IPS DF 4.7 (cell line): ENCODE results near the gene KCNJ3.

ENCODE experiments used
- DNase-seq: peaks from one replicate; pipeline ENCODE4 v3.0.0-alpha.2; 2013; ENCODE audit warnings: low spot score; ENCODE audit errors: extremely low read depth

The KCNJ3 gene

GRCh38 chr2:154698296-154698720, at the start of gene KCNJ3:
Gene KCNJ3, plus strand, starts transcription at chr2:154698695. Its CDS starts 81 bp downstream, at chr2:154698776.
- DNase-seq, result no peak

GRCh38 chr2:154655499-154655898, 43.0 kb upstream of the KCNJ3 start:
- no peak for DNase-seq

- DNase-seq, result no peak
Observed at GRCh38 chr2:154658854-154659253, 39.6 kb upstream of the KCNJ3 start.

- DNase-seq, result no peak
Observed at GRCh38 chr2:154664248-154664647, 34.2 kb upstream of the KCNJ3 start.

- no peak for DNase-seq
Observed at GRCh38 chr2:154670083-154670482, 28.4 kb upstream of the KCNJ3 start.

GRCh38 chr2:154673694-154674093, 24.8 kb upstream of the KCNJ3 start:
- DNase-seq, result no peak

GRCh38 chr2:154677401-154677800, 21.1 kb upstream of the KCNJ3 start:
- no peak for DNase-seq

- no peak for DNase-seq
Observed at GRCh38 chr2:154681741-154682140, 16.8 kb upstream of the KCNJ3 start.

- no peak for DNase-seq
Observed at GRCh38 chr2:154686162-154686561, 12.3 kb upstream of the KCNJ3 start.

- DNase-seq, result no peak
Observed at GRCh38 chr2:154688373-154688772, 10.1 kb upstream of the KCNJ3 start.

GRCh38 chr2:154689158-154689557, 9.3 kb upstream of the KCNJ3 start:
- no peak for DNase-seq

GRCh38 chr2:154692927-154693326, 5.6 kb upstream of the KCNJ3 start:
- DNase-seq, result no peak

- no peak for DNase-seq
Observed at GRCh38 chr2:154693741-154694340, 4.7 kb upstream of the KCNJ3 start.

- DNase-seq, result no peak
Observed at GRCh38 chr2:154694881-154695280, 3.6 kb upstream of the KCNJ3 start.

- DNase-seq, result no peak
Observed at GRCh38 chr2:154696369-154696768, 2.1 kb upstream of the KCNJ3 start.

GRCh38 chr2:154696810-154697417, 1.6 kb upstream of the KCNJ3 start:
- no peak for DNase-seq

GRCh38 chr2:154697418-154698252, 860 bp upstream of the KCNJ3 start:
- no peak for DNase-seq

GRCh38 chr2:154698721-154699574, 453 bp downstream of the KCNJ3 start:
- DNase-seq, result no peak

- DNase-seq, result no peak
Observed at GRCh38 chr2:154699575-154699930, 1.1 kb downstream of the KCNJ3 start.

GRCh38 chr2:154700136-154700535, 1.6 kb downstream of the KCNJ3 start:
- DNase-seq, result no peak

GRCh38 chr2:154704991-154705390, 6.5 kb downstream of the KCNJ3 start:
- no peak for DNase-seq

GRCh38 chr2:154706660-154707059, 8.2 kb downstream of the KCNJ3 start:
- no peak for DNase-seq
